ENCODE results near the gene MEGF8. TPM values are rescaled to one million over a fixed set of nuclear protein-coding genes. Genes with fewer than 3 reads are reported as not detected.
"Not testable (repeated sequence)": the region's sequence is repeated elsewhere in the genome, so short reads cannot be mapped to it uniquely, and the experiment has no call there.

The MEGF8 gene
- total RNA-seq, 2 donors from 2014 or later = 16.8 to 20.4 TPM

GRCh38 chr19:42324655-42325307, 654 bp upstream of the MEGF8 start:
- intact Hi-C loops (cut with DNase I) = loop anchor here (10.0 kb wide), 2 partner anchors 190 to 200 kb away; partner anchors contain the start of gene POU2F2 (in 1 of the 2)
- peak; percentile 85 for DNase-seq (ENCODE audit: low spot score)

DNA sequence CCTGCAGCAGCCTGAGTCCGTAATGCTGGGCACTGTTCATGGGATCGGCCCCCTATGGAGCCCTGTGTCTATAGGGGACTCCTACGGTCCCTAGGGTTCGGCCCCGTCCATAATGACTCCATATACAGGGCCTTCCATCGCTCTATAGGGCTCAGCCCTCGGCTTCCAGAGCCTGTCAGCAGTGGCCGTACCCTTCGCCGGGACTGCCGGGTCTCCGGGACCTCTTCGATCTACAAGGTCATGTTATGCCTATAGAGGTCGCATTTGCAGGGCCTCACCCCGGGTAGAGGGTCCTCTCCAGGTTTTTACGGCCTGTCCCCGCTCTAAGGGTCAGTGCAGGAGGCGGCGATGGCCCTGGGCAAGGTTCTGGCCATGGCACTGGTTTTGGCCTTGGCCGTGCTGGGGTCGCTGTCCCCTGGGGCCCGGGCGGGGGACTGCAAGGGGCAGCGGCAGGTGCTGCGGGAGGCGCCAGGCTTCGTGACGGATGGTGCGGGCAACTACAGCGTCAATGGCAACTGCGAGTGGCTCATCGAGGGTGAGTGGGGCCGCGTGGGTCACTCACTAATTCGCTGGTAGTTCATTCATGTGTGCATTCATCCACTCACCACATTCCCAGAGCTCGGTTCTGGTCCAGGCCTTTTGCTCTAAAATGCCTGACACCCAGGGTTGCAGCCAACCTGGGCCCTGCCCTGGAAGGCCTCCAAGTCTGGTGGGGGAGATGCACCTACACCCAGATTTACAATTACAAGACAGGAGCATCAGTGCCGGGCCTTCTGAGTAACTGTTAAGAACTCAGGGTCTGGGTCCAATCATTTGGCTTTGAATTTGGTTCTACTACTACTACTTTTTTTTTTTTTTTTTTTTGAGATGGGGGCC, 699 bp downstream of the MEGF8 start:
- DNase-seq (ENCODE audit: low spot score) = no peak
- intact Hi-C loops (cut with DNase I) = loop anchor here (10.0 kb wide), 2 partner anchors 191 to 201 kb away; partner anchors contain the start of gene POU2F2 (in 1 of the 2)

- intact Hi-C loops (cut with DNase I) = loop anchor here (10.0 kb wide), 2 partner anchors 192 to 202 kb away; partner anchors contain the start of gene POU2F2 (in 1 of the 2)
These were observed 1.5 kb downstream of the MEGF8 start for GRCh38 chr19:42326969-42327368.

GRCh38 chr19:42327381-42327780, 1.9 kb downstream of the MEGF8 start:
- no peak for DNase-seq (ENCODE audit: low spot score)
- intact Hi-C loops (cut with DNase I) = loop anchor here (10.0 kb wide), 2 partner anchors 193 to 203 kb away; partner anchors contain the start of gene POU2F2 (in 1 of the 2)

More at GRCh38 chr19:42326969-42327368, 1.5 kb downstream of the MEGF8 start:
- DNase-seq (ENCODE audit: low spot score) = no peak

DNA sequence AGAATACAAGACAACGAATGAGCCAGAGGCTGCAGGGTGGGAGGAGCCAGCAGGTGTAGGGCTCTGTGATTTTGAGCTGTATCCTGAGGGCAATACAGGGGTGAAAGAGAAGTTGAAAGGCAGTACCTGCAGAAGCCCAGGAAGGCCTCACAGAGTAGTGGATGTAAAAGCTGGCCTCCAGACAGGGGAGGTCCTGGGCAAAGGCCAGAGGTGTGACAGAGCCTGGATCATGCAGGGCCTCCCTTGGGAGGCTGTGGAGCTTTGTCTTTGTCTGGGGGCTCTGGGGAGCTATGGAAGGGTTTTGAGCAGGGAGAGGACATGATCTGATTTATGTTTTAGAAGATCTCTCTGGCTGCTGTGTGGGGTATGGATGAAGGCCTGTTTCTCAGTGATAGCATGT, 2.7 kb downstream of the MEGF8 start:
- DNase-seq (ENCODE audit: low spot score) = no peak

GRCh38 chr19:42328854-42329253, 3.4 kb downstream of the MEGF8 start:
- no peak for DNase-seq (ENCODE audit: low spot score)
- intact Hi-C loops (cut with DNase I) = loop anchor here (10.0 kb wide), 2 partner anchors 194 to 204 kb away; partner anchors contain the start of gene POU2F2 (in 1 of the 2)

More for the DNA sequence above, 2.7 kb downstream of the MEGF8 start:
- intact Hi-C loops (cut with DNase I) = loop anchor here (10.0 kb wide), 2 partner anchors 193 to 203 kb away; partner anchors contain the start of gene POU2F2 (in 1 of the 2)

GRCh38 chr19:42330241-42330711, 4.8 kb downstream of the MEGF8 start:
- intact Hi-C loops (cut with DNase I) = no loop called here
- no peak for DNase-seq (ENCODE audit: low spot score)

DNA sequence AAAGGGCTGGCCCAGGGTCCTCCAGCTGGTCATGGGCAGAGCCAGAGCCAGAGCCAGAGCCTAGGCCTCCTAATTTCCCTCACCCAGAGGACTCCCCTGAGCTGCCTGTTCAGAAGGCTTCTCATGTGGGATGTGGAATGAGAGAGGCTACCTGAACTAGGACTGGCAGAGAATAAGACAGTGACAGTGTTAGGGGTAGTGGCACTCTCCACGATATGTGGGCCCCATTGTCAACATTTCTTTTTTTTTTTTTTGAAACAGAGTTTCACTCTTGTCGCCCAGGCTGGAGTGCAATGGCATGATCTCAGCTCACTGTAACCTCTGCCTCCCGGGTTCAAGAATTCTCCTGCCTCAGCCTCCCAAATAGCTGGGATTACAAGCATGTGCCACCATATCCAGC, 5.9 kb downstream of the MEGF8 start:
- intact Hi-C loops (cut with DNase I); DNase-seq (ENCODE audit: low spot score): not testable (repeated sequence)

DNA sequence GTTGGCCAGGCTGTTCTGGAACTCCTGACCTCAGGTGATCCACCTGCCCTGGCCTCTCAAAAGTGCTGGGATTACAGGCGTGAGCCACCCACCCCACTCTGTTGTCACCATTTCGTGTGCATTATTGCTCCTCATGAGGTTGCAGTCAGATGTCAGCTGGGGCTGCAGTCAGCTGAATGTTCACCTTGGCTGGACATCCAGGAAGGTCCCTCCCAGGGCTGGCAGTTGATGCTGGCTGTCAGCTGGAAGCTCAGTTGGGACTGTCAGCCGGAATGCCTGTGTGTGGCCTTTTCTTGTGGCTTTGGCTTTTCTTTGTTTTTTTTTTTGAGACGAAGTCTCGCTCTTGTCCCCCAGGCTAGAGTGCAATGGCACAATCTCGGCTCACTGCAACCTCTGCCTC, 6.6 kb downstream of the MEGF8 start:
- no peak for DNase-seq (ENCODE audit: low spot score)
- intact Hi-C loops (cut with DNase I) = no loop called here

- intact Hi-C loops (cut with DNase I) = no loop called here
- DNase-seq (ENCODE audit: low spot score) = no peak
These were observed 7.6 kb downstream of the MEGF8 start for GRCh38 chr19:42333018-42333417.

DNA sequence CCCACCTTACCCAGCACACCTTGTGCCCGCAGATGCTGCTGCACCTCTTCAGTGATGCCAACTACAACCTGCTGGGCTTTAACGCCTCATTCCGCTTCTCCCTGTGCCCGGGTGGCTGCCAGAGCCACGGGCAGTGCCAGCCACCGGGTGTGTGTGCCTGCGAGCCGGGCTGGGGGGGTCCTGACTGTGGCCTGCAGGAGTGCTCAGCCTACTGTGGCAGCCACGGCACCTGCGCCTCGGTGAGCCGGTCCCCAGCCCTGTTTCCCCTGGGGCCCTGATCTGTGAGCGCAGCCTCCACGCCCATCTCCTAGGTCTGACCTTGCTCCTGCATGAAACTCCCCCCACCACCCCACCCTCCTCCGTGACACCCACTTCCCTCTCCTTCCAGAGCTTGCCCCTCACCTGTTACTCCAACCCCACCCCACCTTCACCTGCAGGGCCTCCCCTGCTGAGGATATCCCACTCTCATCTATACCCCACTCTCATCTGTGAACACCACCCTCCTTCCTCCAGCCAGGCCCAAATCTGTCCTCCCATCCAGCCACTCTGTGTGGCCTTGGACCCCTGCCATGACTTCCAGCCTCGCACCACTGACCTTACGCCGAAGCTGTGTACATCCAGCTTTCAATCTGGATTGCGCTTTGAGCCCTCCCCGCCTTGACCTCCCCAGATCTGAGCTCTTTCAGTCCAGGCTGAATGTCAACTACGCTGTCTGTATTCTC, 8.7 kb downstream of the MEGF8 start:
- intact Hi-C loops (cut with DNase I) = no loop called here
- no peak for DNase-seq (ENCODE audit: low spot score)

- intact Hi-C loops (cut with DNase I) = no loop called here
- no peak for DNase-seq (ENCODE audit: low spot score)
These were observed 9.4 kb downstream of the MEGF8 start for GRCh38 chr19:42334697-42335373.

DNA sequence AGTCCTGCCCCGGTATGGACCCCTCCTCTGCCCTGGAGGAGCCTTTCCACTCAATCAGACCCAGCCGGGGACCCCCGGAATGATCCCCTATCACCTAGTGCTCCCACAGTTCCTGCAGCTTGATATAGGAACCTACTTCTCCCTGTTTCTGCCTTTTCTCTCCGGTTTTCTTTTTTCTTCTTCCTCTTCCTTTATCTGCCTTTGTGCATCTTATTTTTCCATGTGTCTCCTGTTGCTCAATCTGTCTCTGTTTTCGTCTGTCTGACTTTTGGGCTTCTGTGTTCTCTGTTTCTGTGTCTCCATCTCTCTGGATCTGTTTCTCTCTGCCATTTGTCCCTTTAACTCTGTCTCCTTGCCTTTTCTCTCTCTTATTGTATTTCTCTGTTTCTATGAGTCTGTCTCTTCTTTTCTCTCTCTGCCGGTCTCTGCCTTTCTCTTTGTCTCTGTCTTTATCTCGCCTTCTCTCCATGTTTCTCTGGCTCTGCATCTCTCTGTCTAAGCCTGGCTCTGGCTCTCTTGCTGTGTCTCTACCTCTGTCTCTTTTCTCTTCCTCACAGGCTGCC, 10.0 kb downstream of the MEGF8 start:
- intact Hi-C loops (cut with DNase I) = no loop called here

DNA sequence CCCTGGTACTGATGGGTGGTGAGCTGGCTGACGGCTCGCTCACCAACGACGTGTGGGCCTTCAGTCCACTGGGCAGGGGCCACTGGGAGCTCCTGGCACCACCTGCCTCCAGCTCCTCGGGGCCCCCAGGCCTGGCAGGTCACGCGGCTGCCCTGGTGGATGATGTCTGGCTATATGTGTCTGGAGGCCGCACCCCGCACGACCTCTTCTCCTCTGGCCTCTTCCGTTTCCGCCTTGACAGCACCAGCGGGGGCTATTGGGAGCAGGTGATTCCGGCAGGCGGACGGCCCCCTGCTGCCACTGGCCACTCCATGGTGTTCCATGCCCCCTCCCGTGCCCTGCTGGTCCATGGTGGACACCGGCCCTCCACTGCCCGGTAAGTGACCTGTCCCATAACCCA, 10.5 kb downstream of the MEGF8 start:
- no peak for DNase-seq (ENCODE audit: low spot score)
- intact Hi-C loops (cut with DNase I) = no loop called here

More for the DNA sequence above, 10.0 kb downstream of the MEGF8 start:
- no peak for DNase-seq (ENCODE audit: low spot score)

DNA sequence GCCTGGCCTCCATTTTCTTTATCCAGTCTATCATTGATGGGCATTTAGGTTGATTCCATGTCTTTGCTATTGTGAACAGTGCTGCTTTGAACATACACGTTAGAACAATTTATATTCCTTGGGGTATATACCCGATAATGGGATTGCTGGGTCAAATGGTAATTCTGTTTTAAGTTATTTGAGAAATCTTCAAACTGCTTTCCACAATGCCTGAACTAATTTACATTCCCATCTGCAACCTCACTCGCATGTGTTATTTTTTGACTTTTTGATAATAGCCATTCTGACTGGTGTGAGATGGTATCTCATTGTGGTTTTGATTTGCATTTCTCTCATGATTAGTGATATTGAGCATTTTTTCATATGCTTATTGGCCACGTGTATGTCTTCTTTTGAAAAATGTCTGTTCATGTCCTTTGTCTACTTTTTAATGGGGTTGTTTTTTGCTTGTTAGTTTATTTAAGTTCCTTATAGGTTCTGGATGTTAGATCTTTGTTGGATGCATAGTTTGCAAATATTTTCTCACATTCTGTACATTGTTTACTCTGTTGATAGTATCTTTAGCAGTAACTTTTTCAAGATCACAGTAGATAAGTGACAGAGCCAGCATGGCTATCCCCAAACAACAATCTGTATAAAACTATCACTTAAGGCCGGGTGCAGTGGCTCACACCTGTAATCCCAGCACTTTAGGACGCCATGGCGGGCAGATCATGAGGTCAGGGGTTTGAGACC, 13.9 kb downstream of the MEGF8 start:
- DNase-seq (ENCODE audit: low spot score); intact Hi-C loops (cut with DNase I): not testable (repeated sequence)

- intact Hi-C loops (cut with DNase I); DNase-seq (ENCODE audit: low spot score): not testable (repeated sequence)
These were observed 14.5 kb downstream of the MEGF8 start for GRCh38 chr19:42339922-42340321.

DNA sequence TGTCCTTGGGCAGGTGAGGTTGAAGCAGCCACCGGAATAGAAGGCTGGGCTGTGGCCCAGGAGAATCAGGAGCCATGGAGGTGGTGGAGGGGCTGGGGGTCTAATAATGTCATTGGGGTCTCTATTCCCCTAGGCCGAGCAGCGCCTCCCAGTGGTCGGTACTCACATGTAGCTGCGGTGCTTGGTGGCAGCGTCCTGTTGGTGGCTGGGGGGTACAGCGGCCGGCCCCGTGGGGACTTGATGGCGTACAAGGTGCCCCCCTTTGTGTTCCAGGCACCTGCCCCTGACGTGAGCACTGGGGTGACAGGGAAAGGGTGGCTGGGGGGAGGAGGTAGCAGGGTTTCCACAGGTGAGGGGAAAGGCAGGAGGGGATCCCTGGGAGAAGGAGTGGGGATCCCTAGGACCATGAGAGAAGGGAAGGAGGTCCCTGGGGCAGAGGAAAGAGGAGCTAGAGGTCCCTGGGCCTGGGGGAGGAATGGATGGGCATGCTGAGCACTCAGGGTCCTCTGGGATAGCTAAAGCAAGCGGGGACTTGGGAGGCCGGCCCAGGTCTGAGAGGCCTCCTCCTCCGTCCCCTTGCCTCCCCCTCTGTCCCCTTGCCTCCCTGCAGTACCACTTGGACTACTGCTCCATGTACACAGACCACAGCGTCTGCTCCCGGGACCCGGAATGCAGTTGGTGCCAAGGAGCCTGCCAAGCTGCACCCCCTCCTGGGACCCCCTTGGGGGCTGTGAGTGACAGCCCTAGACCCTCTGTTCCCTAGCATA, 18.1 kb downstream of the MEGF8 start:
- DNase-seq (ENCODE audit: low spot score) = no peak
- intact Hi-C loops (cut with DNase I) = no loop called here

All from posterior vena cava (tissue), 2 donors.